22Rv1 (cell line): ENCODE measurements around the gene TSPAN18.

Source experiments
- ZFX ChIP-seq: fragments of 450-650 bp; IDR thresholded peaks from 2 replicates; pipeline ENCODE4 v1.6.1; 2017; ENCODE audit warnings: antibody characterized with exemption, borderline replicate concordance
- TF ChIP-seq, protein P1 (sequence below): fragments of 450-650 bp; IDR thresholded peaks from 2 replicates; pipeline ENCODE4 v1.5.1; 2017; ENCODE audit warnings: mild to moderate bottlenecking

DNA sequence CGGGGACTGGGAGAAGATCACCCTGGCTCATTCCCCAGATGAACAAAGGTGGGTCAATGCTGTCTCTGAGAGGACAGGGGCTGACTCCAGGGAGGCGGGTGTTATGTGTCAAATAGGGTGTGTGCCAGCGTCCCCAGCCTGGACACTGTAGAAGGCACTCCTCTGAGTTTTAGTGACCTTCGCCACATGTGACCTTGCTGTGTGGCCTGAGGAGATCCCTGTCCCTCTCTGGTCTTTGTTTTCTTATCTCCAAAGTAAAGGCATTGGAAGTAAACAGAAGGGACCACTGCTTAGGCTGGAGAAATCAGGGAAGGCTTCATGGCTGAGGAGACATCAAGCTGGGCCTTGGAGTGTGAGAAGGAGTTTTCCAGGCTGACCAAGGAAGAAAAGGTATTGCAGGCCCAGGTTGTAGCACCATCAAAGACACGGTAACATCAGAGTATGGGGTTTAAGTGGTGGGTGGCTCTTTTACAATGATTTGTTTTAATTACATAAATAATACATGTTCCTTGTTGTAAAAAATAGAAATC is 149.5 kb downstream of the TSPAN18 start:
- TF ChIP-seq, protein P1, sequence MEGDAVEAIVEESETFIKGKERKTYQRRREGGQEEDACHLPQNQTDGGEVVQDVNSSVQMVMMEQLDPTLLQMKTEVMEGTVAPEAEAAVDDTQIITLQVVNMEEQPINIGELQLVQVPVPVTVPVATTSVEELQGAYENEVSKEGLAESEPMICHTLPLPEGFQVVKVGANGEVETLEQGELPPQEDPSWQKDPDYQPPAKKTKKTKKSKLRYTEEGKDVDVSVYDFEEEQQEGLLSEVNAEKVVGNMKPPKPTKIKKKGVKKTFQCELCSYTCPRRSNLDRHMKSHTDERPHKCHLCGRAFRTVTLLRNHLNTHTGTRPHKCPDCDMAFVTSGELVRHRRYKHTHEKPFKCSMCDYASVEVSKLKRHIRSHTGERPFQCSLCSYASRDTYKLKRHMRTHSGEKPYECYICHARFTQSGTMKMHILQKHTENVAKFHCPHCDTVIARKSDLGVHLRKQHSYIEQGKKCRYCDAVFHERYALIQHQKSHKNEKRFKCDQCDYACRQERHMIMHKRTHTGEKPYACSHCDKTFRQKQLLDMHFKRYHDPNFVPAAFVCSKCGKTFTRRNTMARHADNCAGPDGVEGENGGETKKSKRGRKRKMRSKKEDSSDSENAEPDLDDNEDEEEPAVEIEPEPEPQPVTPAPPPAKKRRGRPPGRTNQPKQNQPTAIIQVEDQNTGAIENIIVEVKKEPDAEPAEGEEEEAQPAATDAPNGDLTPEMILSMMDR: no peak
- TF ChIP-seq ZFX: no peak
